ENCODE data around the gene PKP2. TPM values are rescaled to one million over a fixed set of nuclear protein-coding genes. Genes with fewer than 3 reads are reported as not detected.

The PKP2 gene
- total RNA-seq, 1 donor from 2014 or later = 3.0 TPM

DNA sequence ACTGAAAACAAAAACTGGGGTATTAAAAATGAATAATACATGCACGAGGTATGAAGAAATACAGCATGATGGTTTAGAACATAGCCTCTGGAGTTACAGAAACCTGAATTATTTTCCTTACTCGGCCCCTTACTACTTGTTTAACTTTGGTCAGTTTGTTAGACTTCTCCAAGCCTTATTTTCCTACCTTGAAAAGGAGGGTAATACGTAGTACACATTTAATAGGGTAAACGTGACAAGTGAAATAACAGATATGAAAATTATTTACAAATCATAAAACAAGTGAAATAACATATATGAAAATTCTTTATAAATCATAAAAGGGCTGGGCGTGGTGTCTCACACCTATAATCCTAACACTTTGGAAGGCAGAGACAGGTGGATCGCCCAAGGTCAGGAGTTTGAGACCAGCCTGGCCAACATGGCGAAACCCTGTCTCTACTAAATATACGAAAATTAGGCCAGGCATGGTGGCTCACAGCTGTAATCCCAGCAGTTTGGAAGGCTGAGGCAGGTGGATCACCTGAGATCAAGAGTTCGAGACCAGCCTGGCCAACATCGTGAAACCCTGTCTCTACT lies 11.4 kb upstream of the PKP2 start:
- Histone ChIP-seq H3K36me3 (no peaks in the 10 kb centered on the region), H3K4me3 (no peak overlapping the region), H3K9me3 (no peaks in the 10 kb centered on the region), H3K4me1 (no peaks in the 10 kb centered on the region), H3K27me3 (ENCODE audit: low read depth) (peaks cover 8% of the 10 kb centered on the region), H3K27ac (no peak overlapping the region)
- intact Hi-C loops (cut with DNase I) = no loop called here
- ATAC-seq = no peak
- no peak for DNase-seq
- TF ChIP-seq, protein P1, sequence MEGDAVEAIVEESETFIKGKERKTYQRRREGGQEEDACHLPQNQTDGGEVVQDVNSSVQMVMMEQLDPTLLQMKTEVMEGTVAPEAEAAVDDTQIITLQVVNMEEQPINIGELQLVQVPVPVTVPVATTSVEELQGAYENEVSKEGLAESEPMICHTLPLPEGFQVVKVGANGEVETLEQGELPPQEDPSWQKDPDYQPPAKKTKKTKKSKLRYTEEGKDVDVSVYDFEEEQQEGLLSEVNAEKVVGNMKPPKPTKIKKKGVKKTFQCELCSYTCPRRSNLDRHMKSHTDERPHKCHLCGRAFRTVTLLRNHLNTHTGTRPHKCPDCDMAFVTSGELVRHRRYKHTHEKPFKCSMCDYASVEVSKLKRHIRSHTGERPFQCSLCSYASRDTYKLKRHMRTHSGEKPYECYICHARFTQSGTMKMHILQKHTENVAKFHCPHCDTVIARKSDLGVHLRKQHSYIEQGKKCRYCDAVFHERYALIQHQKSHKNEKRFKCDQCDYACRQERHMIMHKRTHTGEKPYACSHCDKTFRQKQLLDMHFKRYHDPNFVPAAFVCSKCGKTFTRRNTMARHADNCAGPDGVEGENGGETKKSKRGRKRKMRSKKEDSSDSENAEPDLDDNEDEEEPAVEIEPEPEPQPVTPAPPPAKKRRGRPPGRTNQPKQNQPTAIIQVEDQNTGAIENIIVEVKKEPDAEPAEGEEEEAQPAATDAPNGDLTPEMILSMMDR (IDR thresholded peaks at IDR 0.05) = no peak

DNA sequence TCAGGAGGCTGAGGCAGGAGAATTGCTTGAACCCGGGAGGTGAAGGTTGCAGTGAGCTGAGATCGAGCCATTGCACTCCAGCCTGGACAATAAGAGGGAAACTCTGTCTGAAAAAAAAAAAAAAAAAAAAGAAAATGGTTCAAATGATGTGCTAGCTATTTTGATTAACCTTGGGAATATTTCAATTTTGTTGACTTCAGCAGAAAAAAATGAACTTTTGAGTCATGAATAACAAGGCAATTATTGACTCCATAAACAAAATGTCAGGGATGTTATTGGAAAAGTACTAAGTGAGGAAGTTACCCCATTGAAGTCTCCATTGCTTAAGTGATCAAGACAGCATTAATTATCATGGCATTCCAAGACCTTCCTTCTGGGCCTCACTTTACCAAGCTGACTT lies 10.6 kb upstream of the PKP2 start:
- TF ChIP-seq, protein P1 (IDR thresholded peaks at IDR 0.05) = no peak
- no peaks in the 10 kb centered on the region for H3K4me1 ChIP-seq
- DNase-seq (no peak), ATAC-seq (no peak)
- peaks cover 8% of the 10 kb centered on the region for H3K27me3 ChIP-seq (ENCODE audit: low read depth)
- no peaks in the 10 kb centered on the region for H3K36me3 ChIP-seq
- intact Hi-C loops (cut with DNase I) = no loop called here
- H3K4me3 ChIP-seq = no peak overlapping the region
- H3K27ac ChIP-seq = no peak overlapping the region
- H3K9me3 ChIP-seq = no peaks in the 10 kb centered on the region

DNA sequence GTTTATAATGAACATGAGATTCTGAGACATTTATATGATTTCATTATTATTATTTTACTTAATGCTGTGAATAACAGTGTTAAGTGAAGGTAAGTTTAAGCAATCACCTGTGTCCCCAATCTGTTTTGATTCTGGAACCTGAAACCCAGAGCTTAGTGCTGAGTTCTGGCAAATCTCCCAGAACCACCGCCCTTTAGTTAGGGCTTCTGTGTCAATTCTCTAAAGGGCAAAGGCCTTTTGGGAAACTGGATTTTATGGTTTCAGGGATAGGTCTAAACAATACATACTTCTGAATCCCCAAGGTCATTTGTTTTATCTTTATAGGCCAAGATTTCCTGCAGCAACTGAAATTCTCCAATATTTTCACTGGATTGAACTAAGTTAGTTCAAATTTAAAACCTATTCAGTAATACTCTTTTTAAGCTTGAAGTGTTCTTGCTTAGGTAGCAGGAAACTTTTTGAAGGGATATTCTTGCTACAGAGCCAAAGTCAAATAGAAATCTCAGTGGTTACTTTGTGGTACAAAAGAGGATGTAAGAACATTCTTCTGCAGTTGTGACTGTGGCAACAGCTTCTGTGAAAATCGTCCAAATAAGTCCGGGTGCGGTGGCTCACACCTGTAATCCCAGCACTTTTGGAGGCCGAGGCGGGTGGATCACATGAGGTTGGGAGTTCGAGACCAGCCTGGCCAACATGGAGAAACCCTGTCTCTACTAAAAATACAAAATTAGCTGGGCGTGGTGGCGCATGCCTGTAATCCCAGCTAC lies 10.0 kb upstream of the PKP2 start:
- H3K36me3 ChIP-seq = no peaks in the 10 kb centered on the region
- H3K9me3 ChIP-seq = no peaks in the 10 kb centered on the region
- DNase-seq (no peak), ATAC-seq (no peak)
- peaks cover 9% of the 10 kb centered on the region for H3K27me3 ChIP-seq (ENCODE audit: low read depth)
- H3K4me1 ChIP-seq = no peaks in the 10 kb centered on the region
- no peak overlapping the region for H3K4me3 ChIP-seq
- H3K27ac ChIP-seq = no peak overlapping the region
- TF ChIP-seq, protein P1 (IDR thresholded peaks at IDR 0.05) = no peak
- intact Hi-C loops (cut with DNase I) = no loop called here

DNA sequence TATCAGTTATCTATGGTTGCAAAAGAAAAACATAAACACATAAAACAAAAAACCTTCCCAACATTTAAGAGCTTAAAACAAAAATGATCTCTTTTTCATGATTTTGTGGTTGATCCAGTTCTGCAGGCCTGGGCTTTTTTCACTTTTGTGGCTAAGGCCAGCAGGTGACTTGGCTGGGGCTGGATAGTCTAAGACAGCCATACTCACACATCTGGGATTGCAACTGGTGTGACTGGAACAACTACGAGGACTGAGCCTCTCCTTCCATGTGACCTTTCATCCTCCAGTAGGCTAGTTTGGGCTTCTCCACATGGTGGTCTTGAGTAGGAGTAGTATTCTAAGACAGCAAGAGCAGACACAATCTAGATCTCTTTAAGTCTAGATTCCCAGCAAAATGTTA lies 7.2 kb upstream of the PKP2 start:
- Histone ChIP-seq H3K4me1 (no peaks in the 10 kb centered on the region), H3K27ac (no peak overlapping the region), H3K36me3 (no peaks in the 10 kb centered on the region), H3K27me3 (ENCODE audit: low read depth) (peaks cover 15% of the 10 kb centered on the region), H3K9me3 (no peaks in the 10 kb centered on the region), H3K4me3 (no peak overlapping the region)
- no peak for DNase-seq
- TF ChIP-seq, protein P1 (IDR thresholded peaks at IDR 0.05) = no peak
- ATAC-seq = no peak
- intact Hi-C loops (cut with DNase I) = no loop called here

DNA sequence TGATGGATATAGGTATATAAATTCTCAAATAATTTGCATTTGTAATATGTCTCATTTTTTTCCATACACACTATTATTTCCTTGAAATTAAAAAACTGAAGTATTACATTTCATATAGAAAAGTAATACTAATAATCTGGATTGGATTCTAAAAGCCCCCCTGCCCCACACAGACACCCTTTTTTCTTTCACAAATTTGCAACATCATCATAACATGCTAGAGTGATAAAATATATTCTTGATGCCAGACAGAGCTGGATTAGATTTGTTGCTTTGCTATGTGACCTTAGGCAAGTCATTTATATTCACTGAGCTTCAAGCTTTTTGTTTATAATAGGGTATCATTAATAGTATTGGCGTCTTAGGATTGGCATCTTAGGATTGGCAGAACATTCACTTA lies 6.7 kb upstream of the PKP2 start:
- DNase-seq (no peak), ATAC-seq (no peak)
- H3K36me3 ChIP-seq = no peaks in the 10 kb centered on the region
- no peak overlapping the region for H3K27ac ChIP-seq
- H3K4me1 ChIP-seq = no peaks in the 10 kb centered on the region
- intact Hi-C loops (cut with DNase I) = no loop called here
- TF ChIP-seq, protein P1 (IDR thresholded peaks at IDR 0.05) = no peak
- peaks cover 14% of the 10 kb centered on the region for H3K27me3 ChIP-seq (ENCODE audit: low read depth)
- H3K4me3 ChIP-seq = no peak overlapping the region
- H3K9me3 ChIP-seq = no peaks in the 10 kb centered on the region

All from lower lobe of right lung (tissue), 2 donors.